SIG-M5 treated with dmso at 0.1 percent for 504 hours (cell line): ENCODE measurements around the gene TLR7.

Source experiments
- DNase-seq: peaks from one replicate; lab custom pipeline; 2025; ENCODE audit not compliant: unreplicated experiment; lab: John Stamatoyannopoulos, UW

TLR7 gene

GRCh38 chrX:12922599-12922919, 55.7 kb downstream of the TLR7 start:
- DNase-seq: no peak

GRCh38 chrX:12929701-12930100, 62.8 kb downstream of the TLR7 start:
- no peak for DNase-seq

- no peak for DNase-seq
Observed at GRCh38 chrX:12930150-12930549, 63.3 kb downstream of the TLR7 start.

DNA sequence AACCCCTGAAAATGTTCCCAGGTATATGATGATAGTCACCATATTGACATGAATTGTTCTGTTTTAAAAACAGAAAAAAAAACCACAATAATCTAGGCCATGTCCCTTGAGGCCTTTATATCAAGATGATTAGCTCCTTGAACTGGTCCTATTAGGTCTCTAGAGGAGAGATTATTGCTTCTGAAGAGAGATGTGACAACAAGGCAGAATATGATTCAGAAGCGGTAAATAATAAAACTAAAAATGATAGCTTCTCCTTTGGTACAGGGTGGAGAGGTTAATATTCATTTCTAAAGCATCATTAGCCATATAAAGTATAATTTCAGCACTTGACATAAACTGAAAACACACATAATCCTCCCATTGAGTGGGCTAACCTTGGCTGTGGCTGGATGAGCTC, 65.4 kb downstream of the TLR7 start:
- DNase-seq: no peak

DNA sequence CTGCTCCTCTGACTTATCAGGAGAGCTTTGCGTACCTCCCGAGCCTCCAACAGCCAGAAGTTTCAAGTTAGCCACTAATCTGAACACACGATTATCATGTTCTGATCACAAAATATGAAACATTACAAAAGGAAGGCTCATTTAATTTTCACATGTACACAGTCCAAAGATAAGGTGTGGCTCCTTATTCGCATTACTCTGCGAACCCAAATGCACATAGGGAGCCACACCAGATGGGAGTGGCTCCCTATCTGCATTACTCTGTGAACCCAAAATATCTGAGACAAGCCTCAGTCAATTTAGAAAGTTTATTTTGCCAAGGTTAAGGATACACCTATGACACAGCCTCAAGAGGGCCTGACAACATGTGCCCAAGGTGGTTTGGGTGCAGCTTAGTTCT, 68.0 kb downstream of the TLR7 start:
- no peak for DNase-seq

- no peak for DNase-seq
Observed at GRCh38 chrX:12936947-12937346, 70.1 kb downstream of the TLR7 start.
